GM23338 (cell line): Measurements from ENCODE around the gene IL11. TPM values are rescaled to one million over a fixed set of nuclear protein-coding genes. Genes with fewer than 3 reads are reported as not detected.

ENCODE experiments used
- ATAC-seq: fragments of 200-7000 bp; cut with Tn5 transposase; 3 replicates; pipeline ENCODE4 v1.9.1; 2020
- DNase-seq: peaks from one replicate; pipeline ENCODE4 v3.0.0-alpha.2; 2015; ENCODE audit warnings: low spot score
- H2AFZ ChIP-seq: fragments of 200-600 bp; sonication (generic); 2 replicates; pipeline ENCODE4 v1.8.0; 2016; ENCODE audit warnings: antibody characterized with exemption, mild to moderate bottlenecking, moderate library complexity
- H3F3A ChIP-seq: fragments of 200-600 bp; sonication (generic); replicated peaks from 2 replicates; pipeline ENCODE4 v1.8.0; 2017; ENCODE audit warnings: antibody characterized with exemption, mixed run types, low read depth
- H3K27ac ChIP-seq: fragments of 200-600 bp; sonication (generic); 2 replicates; pipeline ENCODE4 v1.6.1; 2016; ENCODE audit warnings: low read depth
- H3K27me3 ChIP-seq: fragments of 200-600 bp; sonication (generic); 2 replicates; pipeline ENCODE4 v1.8.0; 2016; ENCODE audit warnings: mild to moderate bottlenecking, mixed run types, moderate library complexity; ENCODE audit not compliant: insufficient read depth
- H3K36me3 ChIP-seq: fragments of 200-600 bp; sonication (generic); 2 replicates; pipeline ENCODE4 v1.8.0; 2016; ENCODE audit warnings: mild to moderate bottlenecking; ENCODE audit not compliant: insufficient read depth
- H3K4me1 ChIP-seq: fragments of 200-600 bp; sonication (generic); 2 replicates; pipeline ENCODE4 v1.8.0; 2016; ENCODE audit warnings: mild to moderate bottlenecking, moderate library complexity; ENCODE audit not compliant: insufficient read depth
- H3K4me2 ChIP-seq: fragments of 200-600 bp; sonication (generic); 2 replicates; pipeline ENCODE4 v1.7.1; 2017; ENCODE audit warnings: mixed run types
- H3K4me3 ChIP-seq: fragments of 200-600 bp; sonication (generic); 2 replicates; pipeline ENCODE4 v1.6.1; 2016; ENCODE audit warnings: mixed run types
- H3K79me2 ChIP-seq: fragments of 200-600 bp; sonication (generic); replicated peaks from 2 replicates; pipeline ENCODE4 v1.8.0; 2017; ENCODE audit warnings: mild to moderate bottlenecking; ENCODE audit not compliant: insufficient read depth
- H3K9me2 ChIP-seq: fragments of 200-600 bp; sonication (generic); 2 replicates; pipeline ENCODE4 v1.8.0; 2017; ENCODE audit not compliant: insufficient read depth
- H4K20me1 ChIP-seq: fragments of 200-600 bp; sonication (generic); replicated peaks from 2 replicates; pipeline ENCODE4 v1.8.0; 2017; ENCODE audit warnings: mild to moderate bottlenecking; ENCODE audit not compliant: insufficient read depth
- H3K27ac Mint-ChIP-seq: 2 replicates; pipeline ENCODE4 v1.8.0; 2020; ENCODE audit warnings: inconsistent platforms, mild to moderate bottlenecking, moderate library complexity, mixed read lengths
- H3K27me3 Mint-ChIP-seq: 3 replicates; pipeline ENCODE4 v1.8.0; 2022; ENCODE audit warnings: low read depth, mild to moderate bottlenecking, moderate library complexity, mixed read lengths, inconsistent platforms; ENCODE audit not compliant: insufficient read depth, poor library complexity
- H3K36me3 Mint-ChIP-seq: 3 replicates; pipeline ENCODE4 v1.8.0; 2021; ENCODE audit warnings: low read depth, mild to moderate bottlenecking, inconsistent platforms, moderate library complexity, mixed read lengths
- H3K4me1 Mint-ChIP-seq: 3 replicates; pipeline ENCODE4 v1.8.0; 2020; ENCODE audit warnings: mild to moderate bottlenecking, inconsistent platforms, mixed read lengths
- H3K4me3 Mint-ChIP-seq: 3 replicates; pipeline ENCODE4 v1.8.0; 2021; ENCODE audit warnings: moderate library complexity, mild to moderate bottlenecking, inconsistent platforms, mixed read lengths
- H3K9me3 Mint-ChIP-seq: 3 replicates; pipeline ENCODE4 v1.8.0; 2020; ENCODE audit warnings: moderate library complexity, mild to moderate bottlenecking, inconsistent platforms, mixed read lengths
- CREB1 ChIP-seq: fragments of 250-450 bp; sonication (Bioruptor Pico); IDR thresholded peaks from 2 replicates; pipeline ENCODE4 v1.5.0; 2020; ENCODE audit warnings: low read depth, mild to moderate bottlenecking, moderate library complexity
- EZH2 ChIP-seq: fragments of 200-600 bp; sonication (generic); IDR thresholded peaks from one replicate; pipeline ENCODE4 v1.8.0; 2017; ENCODE audit warnings: antibody characterized with exemption, mild to moderate bottlenecking, low read depth; ENCODE audit not compliant: unreplicated experiment
- EZH2phosphoT487 ChIP-seq: fragments of 200-600 bp; sonication (generic); IDR thresholded peaks from one replicate; pipeline ENCODE4 v1.8.1; 2018; ENCODE audit warnings: antibody characterized with exemption; ENCODE audit not compliant: unreplicated experiment
- JUNB ChIP-seq: IDR thresholded peaks from one replicate; pipeline ENCODE4 v1.6.1; 2016; ENCODE audit warnings: antibody characterized with exemption; ENCODE audit not compliant: unreplicated experiment
- NANOG ChIP-seq: IDR thresholded peaks from 2 replicates; pipeline ENCODE4 v1.6.1; 2016; ENCODE audit warnings: antibody characterized with exemption, borderline replicate concordance
- POLR2AphosphoS5 ChIP-seq: IDR thresholded peaks from 2 replicates; pipeline ENCODE4 v1.6.1; 2016; ENCODE audit warnings: antibody characterized with exemption, low read depth
- STAT1 ChIP-seq: IDR thresholded peaks from one replicate; pipeline ENCODE4 v1.6.1; 2016; ENCODE audit warnings: antibody characterized with exemption; ENCODE audit not compliant: unreplicated experiment
- ZNF114 ChIP-seq: fragments of 250-450 bp; sonication (Bioruptor Pico); IDR thresholded peaks from 2 replicates; pipeline ENCODE4 v1.5.0; 2020; ENCODE audit warnings: mild to moderate bottlenecking, moderate library complexity
- ZNF331 ChIP-seq: fragments of 250-450 bp; sonication (Bioruptor Pico); IDR thresholded peaks from 2 replicates; pipeline ENCODE4 v1.5.0; 2020; ENCODE audit warnings: low read depth, mild to moderate bottlenecking, moderate library complexity
- polyA plus RNA-seq: library from polyadenylated mRNA; unstranded; fragments of >200 nt; fragmentation: Nextera tagmentation; extraction: Ambion mirVana; gene quantifications from 2 replicates; pipeline ENCODE4 v1.2.1, GENCODE V29; 2016
- total RNA-seq: library from RNA; depleted of rRNA; stranded (reverse); fragments of >200 nt; shearing (Covaris generic); gene quantifications from 2 replicates; pipeline ENCODE4 v1.2.3, GENCODE V29; 2014
- TF ChIP-seq, protein P1 (sequence below), 2 experiments: fragments of 200-600 bp in 1 of 2; sonication (generic) in 1 of 2; conservative IDR thresholded peaks; 2 replicates each; pipeline versions ENCODE4 v1.5.1 to v1.6.1; 2016 to 2017; ENCODE audit warnings: antibody characterized with exemption in 2 of 2, low read depth in 2 of 2, mild to moderate bottlenecking in 2 of 2, moderate library complexity in 1 of 2
- TF ChIP-seq, protein P2 (sequence below): IDR thresholded peaks from 2 replicates; pipeline ENCODE4 v1.6.1; 2016; ENCODE audit warnings: antibody characterized with exemption
- TF ChIP-seq, protein P3 (sequence below): IDR thresholded peaks from one replicate; pipeline ENCODE4 v1.6.1; 2018; ENCODE audit warnings: antibody characterized with exemption; ENCODE audit not compliant: unreplicated experiment
- TF ChIP-seq, protein P4 (sequence below): fragments of 250-450 bp; sonication (Bioruptor Pico); IDR thresholded peaks from 2 replicates; pipeline ENCODE4 v1.5.0; 2020; ENCODE audit warnings: mild to moderate bottlenecking, moderate library complexity

Gene IL11
- total and polyA plus RNA-seq, 2 experiments from 2014 or later, result 0.58 to 2.2 TPM

DNA sequence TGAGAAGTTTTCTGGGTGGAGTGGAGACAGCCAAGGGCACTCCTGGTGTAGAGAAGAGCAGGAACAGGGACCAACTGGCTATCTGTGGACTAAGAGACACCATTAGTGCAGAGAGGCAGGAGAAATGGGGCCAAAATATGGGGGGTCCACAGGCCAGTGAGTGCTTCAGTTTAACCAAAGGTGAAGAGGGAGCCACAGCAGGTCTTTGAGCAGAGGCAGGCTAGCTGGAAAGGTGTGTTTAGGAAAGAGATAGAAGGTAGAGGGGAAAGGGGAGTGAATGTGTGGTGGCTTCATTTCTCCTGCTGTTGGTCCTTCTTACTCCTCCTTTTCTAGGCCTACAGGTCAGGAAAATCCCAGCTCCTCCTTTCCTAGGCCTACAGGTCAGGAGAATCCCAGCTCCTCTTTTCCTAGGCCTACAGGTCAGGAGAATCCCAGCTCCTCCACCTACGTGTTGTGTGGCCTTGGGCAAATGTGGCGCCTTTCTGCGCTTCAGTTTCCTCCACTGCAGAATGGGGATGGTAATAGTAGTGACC, 12.3 kb upstream of the IL11 start:
- H3K4me1 Mint-ChIP-seq, result peaks cover 36% of the 10 kb centered on the region
- Histone ChIP-seq H2AFZ (no peak overlapping the region), H3F3A (peaks cover 28% of the 10 kb centered on the region), H3K9me2 (no peaks in the 10 kb centered on the region), H3K27me3 (peaks cover 29% of the 10 kb centered on the region), H3K4me2 (peak overlapping the region; percentile 87), H3K79me2 (peaks cover 23% of the 10 kb centered on the region), H4K20me1 (peaks cover 22% of the 10 kb centered on the region), H3K36me3 (peaks cover 4% of the 10 kb centered on the region; the same call in 1 of the 2 replicates), H3K4me3 (peak overlapping the region; percentile 57; the same call in 1 of the 2 replicates), H3K4me1 (peaks cover 34% of the 10 kb centered on the region), H3K27ac (no peak overlapping the region)
- TF ChIP-seq, protein P1, sequence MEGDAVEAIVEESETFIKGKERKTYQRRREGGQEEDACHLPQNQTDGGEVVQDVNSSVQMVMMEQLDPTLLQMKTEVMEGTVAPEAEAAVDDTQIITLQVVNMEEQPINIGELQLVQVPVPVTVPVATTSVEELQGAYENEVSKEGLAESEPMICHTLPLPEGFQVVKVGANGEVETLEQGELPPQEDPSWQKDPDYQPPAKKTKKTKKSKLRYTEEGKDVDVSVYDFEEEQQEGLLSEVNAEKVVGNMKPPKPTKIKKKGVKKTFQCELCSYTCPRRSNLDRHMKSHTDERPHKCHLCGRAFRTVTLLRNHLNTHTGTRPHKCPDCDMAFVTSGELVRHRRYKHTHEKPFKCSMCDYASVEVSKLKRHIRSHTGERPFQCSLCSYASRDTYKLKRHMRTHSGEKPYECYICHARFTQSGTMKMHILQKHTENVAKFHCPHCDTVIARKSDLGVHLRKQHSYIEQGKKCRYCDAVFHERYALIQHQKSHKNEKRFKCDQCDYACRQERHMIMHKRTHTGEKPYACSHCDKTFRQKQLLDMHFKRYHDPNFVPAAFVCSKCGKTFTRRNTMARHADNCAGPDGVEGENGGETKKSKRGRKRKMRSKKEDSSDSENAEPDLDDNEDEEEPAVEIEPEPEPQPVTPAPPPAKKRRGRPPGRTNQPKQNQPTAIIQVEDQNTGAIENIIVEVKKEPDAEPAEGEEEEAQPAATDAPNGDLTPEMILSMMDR (conservative IDR thresholded peaks at IDR 0.05; ENCODE audit: low read depth in 2 of 2), result no peak
- TF ChIP-seq, protein P2, sequence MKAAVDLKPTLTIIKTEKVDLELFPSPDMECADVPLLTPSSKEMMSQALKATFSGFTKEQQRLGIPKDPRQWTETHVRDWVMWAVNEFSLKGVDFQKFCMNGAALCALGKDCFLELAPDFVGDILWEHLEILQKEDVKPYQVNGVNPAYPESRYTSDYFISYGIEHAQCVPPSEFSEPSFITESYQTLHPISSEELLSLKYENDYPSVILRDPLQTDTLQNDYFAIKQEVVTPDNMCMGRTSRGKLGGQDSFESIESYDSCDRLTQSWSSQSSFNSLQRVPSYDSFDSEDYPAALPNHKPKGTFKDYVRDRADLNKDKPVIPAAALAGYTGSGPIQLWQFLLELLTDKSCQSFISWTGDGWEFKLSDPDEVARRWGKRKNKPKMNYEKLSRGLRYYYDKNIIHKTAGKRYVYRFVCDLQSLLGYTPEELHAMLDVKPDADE, result no peak
- TF ChIP-seq, protein P3, sequence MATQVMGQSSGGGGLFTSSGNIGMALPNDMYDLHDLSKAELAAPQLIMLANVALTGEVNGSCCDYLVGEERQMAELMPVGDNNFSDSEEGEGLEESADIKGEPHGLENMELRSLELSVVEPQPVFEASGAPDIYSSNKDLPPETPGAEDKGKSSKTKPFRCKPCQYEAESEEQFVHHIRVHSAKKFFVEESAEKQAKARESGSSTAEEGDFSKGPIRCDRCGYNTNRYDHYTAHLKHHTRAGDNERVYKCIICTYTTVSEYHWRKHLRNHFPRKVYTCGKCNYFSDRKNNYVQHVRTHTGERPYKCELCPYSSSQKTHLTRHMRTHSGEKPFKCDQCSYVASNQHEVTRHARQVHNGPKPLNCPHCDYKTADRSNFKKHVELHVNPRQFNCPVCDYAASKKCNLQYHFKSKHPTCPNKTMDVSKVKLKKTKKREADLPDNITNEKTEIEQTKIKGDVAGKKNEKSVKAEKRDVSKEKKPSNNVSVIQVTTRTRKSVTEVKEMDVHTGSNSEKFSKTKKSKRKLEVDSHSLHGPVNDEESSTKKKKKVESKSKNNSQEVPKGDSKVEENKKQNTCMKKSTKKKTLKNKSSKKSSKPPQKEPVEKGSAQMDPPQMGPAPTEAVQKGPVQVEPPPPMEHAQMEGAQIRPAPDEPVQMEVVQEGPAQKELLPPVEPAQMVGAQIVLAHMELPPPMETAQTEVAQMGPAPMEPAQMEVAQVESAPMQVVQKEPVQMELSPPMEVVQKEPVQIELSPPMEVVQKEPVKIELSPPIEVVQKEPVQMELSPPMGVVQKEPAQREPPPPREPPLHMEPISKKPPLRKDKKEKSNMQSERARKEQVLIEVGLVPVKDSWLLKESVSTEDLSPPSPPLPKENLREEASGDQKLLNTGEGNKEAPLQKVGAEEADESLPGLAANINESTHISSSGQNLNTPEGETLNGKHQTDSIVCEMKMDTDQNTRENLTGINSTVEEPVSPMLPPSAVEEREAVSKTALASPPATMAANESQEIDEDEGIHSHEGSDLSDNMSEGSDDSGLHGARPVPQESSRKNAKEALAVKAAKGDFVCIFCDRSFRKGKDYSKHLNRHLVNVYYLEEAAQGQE, result no peak
- TF ChIP-seq ZNF114 (CRISPR knock-in tag) (no peak), ZNF331 (CRISPR knock-in tag) (no peak), NANOG (no peak), JUNB (no peak), EZH2 (no peak), CREB1 (CRISPR knock-in tag) (no peak), STAT1 (no peak), POLR2AphosphoS5 (no peak), EZH2phosphoT487 (no peak)
- TF ChIP-seq, protein P4, sequence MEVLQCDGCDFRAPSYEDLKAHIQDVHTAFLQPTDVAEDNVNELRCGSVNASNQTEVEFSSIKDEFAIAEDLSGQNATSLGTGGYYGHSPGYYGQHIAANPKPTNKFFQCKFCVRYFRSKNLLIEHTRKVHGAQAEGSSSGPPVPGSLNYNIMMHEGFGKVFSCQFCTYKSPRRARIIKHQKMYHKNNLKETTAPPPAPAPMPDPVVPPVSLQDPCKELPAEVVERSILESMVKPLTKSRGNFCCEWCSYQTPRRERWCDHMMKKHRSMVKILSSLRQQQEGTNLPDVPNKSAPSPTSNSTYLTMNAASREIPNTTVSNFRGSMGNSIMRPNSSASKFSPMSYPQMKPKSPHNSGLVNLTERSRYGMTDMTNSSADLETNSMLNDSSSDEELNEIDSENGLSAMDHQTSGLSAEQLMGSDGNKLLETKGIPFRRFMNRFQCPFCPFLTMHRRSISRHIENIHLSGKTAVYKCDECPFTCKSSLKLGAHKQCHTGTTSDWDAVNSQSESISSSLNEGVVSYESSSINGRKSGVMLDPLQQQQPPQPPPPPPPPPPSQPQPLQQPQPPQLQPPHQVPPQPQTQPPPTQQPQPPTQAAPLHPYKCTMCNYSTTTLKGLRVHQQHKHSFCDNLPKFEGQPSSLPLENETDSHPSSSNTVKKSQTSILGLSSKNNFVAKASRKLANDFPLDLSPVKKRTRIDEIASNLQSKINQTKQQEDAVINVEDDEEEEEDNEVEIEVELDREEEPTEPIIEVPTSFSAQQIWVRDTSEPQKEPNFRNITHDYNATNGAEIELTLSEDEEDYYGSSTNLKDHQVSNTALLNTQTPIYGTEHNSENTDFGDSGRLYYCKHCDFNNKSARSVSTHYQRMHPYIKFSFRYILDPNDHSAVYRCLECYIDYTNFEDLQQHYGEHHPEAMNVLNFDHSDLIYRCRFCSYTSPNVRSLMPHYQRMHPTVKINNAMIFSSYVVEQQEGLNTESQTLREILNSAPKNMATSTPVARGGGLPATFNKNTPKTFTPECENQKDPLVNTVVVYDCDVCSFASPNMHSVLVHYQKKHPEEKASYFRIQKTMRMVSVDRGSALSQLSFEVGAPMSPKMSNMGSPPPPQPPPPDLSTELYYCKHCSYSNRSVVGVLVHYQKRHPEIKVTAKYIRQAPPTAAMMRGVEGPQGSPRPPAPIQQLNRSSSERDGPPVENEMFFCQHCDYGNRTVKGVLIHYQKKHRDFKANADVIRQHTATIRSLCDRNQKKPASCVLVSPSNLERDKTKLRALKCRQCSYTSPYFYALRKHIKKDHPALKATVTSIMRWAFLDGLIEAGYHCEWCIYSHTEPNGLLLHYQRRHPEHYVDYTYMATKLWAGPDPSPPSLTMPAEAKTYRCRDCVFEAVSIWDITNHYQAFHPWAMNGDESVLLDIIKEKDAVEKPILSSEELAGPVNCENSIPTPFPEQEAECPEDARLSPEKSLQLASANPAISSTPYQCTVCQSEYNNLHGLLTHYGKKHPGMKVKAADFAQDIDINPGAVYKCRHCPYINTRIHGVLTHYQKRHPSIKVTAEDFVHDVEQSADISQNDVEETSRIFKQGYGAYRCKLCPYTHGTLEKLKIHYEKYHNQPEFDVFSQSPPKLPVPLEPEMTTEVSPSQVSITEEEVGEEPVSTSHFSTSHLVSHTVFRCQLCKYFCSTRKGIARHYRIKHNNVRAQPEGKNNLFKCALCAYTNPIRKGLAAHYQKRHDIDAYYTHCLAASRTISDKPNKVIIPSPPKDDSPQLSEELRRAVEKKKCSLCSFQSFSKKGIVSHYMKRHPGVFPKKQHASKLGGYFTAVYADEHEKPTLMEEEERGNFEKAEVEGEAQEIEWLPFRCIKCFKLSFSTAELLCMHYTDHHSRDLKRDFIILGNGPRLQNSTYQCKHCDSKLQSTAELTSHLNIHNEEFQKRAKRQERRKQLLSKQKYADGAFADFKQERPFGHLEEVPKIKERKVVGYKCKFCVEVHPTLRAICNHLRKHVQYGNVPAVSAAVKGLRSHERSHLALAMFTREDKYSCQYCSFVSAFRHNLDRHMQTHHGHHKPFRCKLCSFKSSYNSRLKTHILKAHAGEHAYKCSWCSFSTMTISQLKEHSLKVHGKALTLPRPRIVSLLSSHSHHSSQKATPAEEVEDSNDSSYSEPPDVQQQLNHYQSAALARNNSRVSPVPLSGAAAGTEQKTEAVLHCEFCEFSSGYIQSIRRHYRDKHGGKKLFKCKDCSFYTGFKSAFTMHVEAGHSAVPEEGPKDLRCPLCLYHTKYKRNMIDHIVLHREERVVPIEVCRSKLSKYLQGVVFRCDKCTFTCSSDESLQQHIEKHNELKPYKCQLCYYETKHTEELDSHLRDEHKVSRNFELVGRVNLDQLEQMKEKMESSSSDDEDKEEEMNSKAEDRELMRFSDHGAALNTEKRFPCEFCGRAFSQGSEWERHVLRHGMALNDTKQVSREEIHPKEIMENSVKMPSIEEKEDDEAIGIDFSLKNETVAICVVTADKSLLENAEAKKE, result no peak
- DNase-seq, result no peak
- H3K27ac Mint-ChIP-seq, result no peak overlapping the region
- H3K27me3 Mint-ChIP-seq, result peaks cover 48% of the 10 kb centered on the region
- no peak for ATAC-seq
- H3K9me3 Mint-ChIP-seq, result peaks cover 5% of the 10 kb centered on the region; the same call in 2 of the 3 replicates
- peak overlapping the region; percentile 83 for H3K4me3 Mint-ChIP-seq
- H3K36me3 Mint-ChIP-seq, result peaks cover 23% of the 10 kb centered on the region
